ENCODE data around the gene GABRB2.

The GABRB2 gene

GRCh38 chr5:161271816-161272215 lies 274.7 kb downstream of the GABRB2 start:
- H3K27ac ChIP-seq (ENCODE audit: low read depth, low read length): no peak overlapping the region
- H4K20me1 ChIP-seq (ENCODE audit: low read depth, low read length): no peaks in the 10 kb centered on the region
- no peak overlapping the region for H2AFZ ChIP-seq (ENCODE audit: low read depth, low read length, severe bottlenecking)
- H3F3A ChIP-seq (ENCODE audit: insufficient read depth): no peaks in the 10 kb centered on the region
- no peaks in the 10 kb centered on the region for H3K9me3 ChIP-seq (ENCODE audit: insufficient read depth, low read length)
- H3K4me2 ChIP-seq (ENCODE audit: low read depth, low read length, poor library complexity, severe bottlenecking): no peak overlapping the region
- H3K9ac ChIP-seq (ENCODE audit: low read length): no peak overlapping the region
- no peaks in the 10 kb centered on the region for H3K36me3 ChIP-seq (ENCODE audit: low read length)
- H3K4me3 ChIP-seq (ENCODE audit: insufficient read depth, low read length, poor library complexity, severe bottlenecking): no peak overlapping the region
- no peaks in the 10 kb centered on the region for H3K9me2 ChIP-seq (replicated peaks; ENCODE audit: insufficient read depth, low read length)
- TF ChIP-seq CTCF (IDR thresholded peaks at IDR 0.05; ENCODE audit: insufficient read depth, low read length, poor library complexity, severe bottlenecking) (no peak), EZH2phosphoT487 (conservative IDR thresholded peaks at IDR 0.05; ENCODE audit: low read length) (no peak)
- H3K27me3 ChIP-seq (ENCODE audit: low read length): no peaks in the 10 kb centered on the region
- no peaks in the 10 kb centered on the region for H3K79me2 ChIP-seq (ENCODE audit: insufficient read depth, low read length)

DNA sequence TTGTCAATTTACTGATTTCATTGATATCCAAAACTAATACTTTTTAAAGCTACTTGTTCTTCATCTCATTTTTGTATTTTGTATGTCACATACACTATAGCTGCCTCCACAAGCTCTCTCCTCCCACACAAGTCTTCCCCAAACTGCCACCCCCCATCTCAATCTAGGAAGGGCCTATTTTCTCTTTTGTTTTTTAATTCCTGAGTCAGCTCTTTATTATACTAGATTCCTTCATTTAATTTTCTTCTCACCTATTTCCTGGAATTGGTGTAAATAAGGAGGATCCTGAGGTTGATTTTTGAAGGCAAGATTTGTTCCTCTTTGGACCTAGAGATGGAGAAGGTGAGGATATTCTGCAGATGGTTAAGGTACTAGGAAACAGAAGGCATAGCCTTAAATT lies 277.4 kb downstream of the GABRB2 start:
- Histone ChIP-seq H3K4me2 (ENCODE audit: low read depth, low read length, poor library complexity, severe bottlenecking) (no peak overlapping the region), H4K20me1 (ENCODE audit: low read depth, low read length) (no peaks in the 10 kb centered on the region), H3K27ac (ENCODE audit: low read depth, low read length) (no peak overlapping the region), H3K4me3 (ENCODE audit: insufficient read depth, low read length, poor library complexity, severe bottlenecking) (no peak overlapping the region), H3K9me3 (ENCODE audit: insufficient read depth, low read length) (no peaks in the 10 kb centered on the region), H3K27me3 (ENCODE audit: low read length) (no peaks in the 10 kb centered on the region), H2AFZ (ENCODE audit: low read depth, low read length, severe bottlenecking) (no peak overlapping the region), H3K36me3 (ENCODE audit: low read length) (no peaks in the 10 kb centered on the region), H3K9me2 (replicated peaks; ENCODE audit: insufficient read depth, low read length) (no peaks in the 10 kb centered on the region), H3K9ac (ENCODE audit: low read length) (no peak overlapping the region), H3K79me2 (ENCODE audit: insufficient read depth, low read length) (no peaks in the 10 kb centered on the region), H3F3A (ENCODE audit: insufficient read depth) (no peaks in the 10 kb centered on the region)
- no peak for TF ChIP-seq EZH2phosphoT487 (conservative IDR thresholded peaks at IDR 0.05; ENCODE audit: low read length)
- no peak for TF ChIP-seq CTCF (IDR thresholded peaks at IDR 0.05; ENCODE audit: insufficient read depth, low read length, poor library complexity, severe bottlenecking)

GRCh38 chr5:161266954-161267353 lies 279.6 kb downstream of the GABRB2 start:
- no peak overlapping the region for H3K4me2 ChIP-seq (ENCODE audit: low read depth, low read length, poor library complexity, severe bottlenecking)
- no peak overlapping the region for H3K9ac ChIP-seq (ENCODE audit: low read length)
- H4K20me1 ChIP-seq (ENCODE audit: low read depth, low read length): no peaks in the 10 kb centered on the region
- H3K9me2 ChIP-seq (replicated peaks; ENCODE audit: insufficient read depth, low read length): no peaks in the 10 kb centered on the region
- no peaks in the 10 kb centered on the region for H3K27me3 ChIP-seq (ENCODE audit: low read length)
- TF ChIP-seq CTCF (IDR thresholded peaks at IDR 0.05; ENCODE audit: insufficient read depth, low read length, poor library complexity, severe bottlenecking): no peak
- no peak for TF ChIP-seq EZH2phosphoT487 (conservative IDR thresholded peaks at IDR 0.05; ENCODE audit: low read length)
- H2AFZ ChIP-seq (ENCODE audit: low read depth, low read length, severe bottlenecking): no peak overlapping the region
- H3K27ac ChIP-seq (ENCODE audit: low read depth, low read length): no peak overlapping the region
- no peaks in the 10 kb centered on the region for H3K36me3 ChIP-seq (ENCODE audit: low read length)
- no peak overlapping the region for H3K4me3 ChIP-seq (ENCODE audit: insufficient read depth, low read length, poor library complexity, severe bottlenecking)
- no peaks in the 10 kb centered on the region for H3F3A ChIP-seq (ENCODE audit: insufficient read depth)
- H3K79me2 ChIP-seq (ENCODE audit: insufficient read depth, low read length): no peaks in the 10 kb centered on the region
- no peaks in the 10 kb centered on the region for H3K9me3 ChIP-seq (ENCODE audit: insufficient read depth, low read length)

Data from SU-DHL-6 (cell line).